GM12875 (cell line): Measurements from ENCODE around the gene DNAH17.

Experiments used
- H3K4me3 ChIP-seq: one replicate; pipeline ENCODE4 v1.5.1; 2011; ENCODE audit warnings: low read depth, low read length, control low read depth
- TF ChIP-seq, protein P1 (sequence below): IDR thresholded peaks from 2 replicates; pipeline ENCODE4 v1.5.1; 2011; ENCODE audit warnings: low read depth, mild to moderate bottlenecking, control low read depth, inconsistent platforms, low read length, moderate library complexity, borderline replicate concordance; ENCODE audit not compliant: insufficient read depth

Gene DNAH17

DNA sequence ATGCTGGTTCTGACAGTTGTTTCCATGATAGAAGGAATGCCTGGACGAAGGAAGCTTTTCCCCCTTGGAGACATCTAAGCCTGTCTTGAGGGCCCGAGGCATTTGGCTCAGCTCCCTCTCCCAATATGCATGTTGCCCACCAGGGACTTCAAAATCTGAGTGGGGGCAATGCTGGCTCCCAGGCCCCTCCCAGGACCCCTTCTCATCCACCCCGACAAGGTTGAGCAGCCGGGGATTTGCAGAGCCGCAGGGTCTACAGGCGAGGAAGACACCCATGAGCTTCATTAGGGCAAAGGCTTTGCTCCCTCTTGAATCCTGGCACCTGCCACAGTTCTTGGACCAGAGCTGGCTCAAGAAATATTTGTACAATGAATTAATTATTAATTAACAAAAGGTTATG lies 25.1 kb upstream of the DNAH17 start:
- H3K4me3 ChIP-seq: no peak overlapping the region
- TF ChIP-seq, protein P1, sequence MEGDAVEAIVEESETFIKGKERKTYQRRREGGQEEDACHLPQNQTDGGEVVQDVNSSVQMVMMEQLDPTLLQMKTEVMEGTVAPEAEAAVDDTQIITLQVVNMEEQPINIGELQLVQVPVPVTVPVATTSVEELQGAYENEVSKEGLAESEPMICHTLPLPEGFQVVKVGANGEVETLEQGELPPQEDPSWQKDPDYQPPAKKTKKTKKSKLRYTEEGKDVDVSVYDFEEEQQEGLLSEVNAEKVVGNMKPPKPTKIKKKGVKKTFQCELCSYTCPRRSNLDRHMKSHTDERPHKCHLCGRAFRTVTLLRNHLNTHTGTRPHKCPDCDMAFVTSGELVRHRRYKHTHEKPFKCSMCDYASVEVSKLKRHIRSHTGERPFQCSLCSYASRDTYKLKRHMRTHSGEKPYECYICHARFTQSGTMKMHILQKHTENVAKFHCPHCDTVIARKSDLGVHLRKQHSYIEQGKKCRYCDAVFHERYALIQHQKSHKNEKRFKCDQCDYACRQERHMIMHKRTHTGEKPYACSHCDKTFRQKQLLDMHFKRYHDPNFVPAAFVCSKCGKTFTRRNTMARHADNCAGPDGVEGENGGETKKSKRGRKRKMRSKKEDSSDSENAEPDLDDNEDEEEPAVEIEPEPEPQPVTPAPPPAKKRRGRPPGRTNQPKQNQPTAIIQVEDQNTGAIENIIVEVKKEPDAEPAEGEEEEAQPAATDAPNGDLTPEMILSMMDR: no peak

DNA sequence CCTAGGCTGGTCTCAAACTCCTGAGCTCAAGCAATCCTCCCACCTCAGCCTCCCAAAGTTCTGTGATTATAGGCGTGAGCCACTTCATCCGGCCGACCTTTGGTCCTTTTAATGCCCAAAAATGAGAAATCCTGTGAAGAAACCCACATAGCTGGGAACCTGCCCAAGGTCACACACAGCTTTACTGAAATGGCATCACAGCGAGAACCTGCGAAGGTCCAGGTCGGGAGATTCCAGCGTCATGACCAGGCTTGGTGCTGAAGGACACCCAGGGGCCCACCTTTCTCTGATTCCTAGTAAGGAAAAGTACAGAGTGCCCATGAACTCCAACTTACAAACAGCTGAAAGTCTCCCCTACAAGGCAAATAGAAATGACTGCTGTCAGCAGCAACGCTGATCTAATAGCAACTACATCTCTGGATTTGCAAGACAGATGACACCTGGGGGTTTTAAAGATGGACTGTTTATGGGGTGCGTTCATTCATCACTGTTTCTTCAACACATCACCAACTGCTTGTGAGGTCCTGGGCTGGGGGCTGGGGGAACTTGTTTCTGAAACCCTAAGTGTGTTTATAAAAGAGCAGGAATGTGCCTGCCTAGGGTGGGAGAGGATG lies 24.5 kb upstream of the DNAH17 start:
- no peak overlapping the region for H3K4me3 ChIP-seq
- TF ChIP-seq, protein P1: no peak

DNA sequence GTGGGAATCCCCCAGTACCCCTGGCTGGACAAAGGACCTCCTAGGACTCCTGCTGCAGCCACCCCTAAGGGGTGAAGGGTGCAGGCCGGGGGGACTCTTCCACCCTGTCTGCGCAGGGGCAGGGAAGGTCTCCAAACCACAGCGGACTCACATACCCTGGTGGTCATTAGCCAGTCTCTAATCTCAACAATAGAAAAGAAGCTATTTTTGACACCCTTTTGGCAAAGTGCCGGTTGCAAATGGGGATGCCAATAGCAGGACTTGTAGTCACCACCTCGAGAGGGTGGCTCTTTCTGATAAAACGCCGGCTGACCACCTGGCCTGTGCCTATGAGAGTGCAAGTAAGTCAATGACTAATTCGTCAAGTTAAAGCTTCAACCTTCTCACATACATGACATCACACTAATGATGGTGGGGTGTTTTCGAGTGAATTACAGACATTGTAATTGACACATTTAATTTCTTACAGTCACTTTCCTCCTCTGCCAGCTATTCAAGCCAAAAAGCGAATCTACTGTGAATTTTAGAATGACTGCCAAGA lies 23.1 kb upstream of the DNAH17 start:
- H3K4me3 ChIP-seq: no peak overlapping the region
- TF ChIP-seq, protein P1: no peak

DNA sequence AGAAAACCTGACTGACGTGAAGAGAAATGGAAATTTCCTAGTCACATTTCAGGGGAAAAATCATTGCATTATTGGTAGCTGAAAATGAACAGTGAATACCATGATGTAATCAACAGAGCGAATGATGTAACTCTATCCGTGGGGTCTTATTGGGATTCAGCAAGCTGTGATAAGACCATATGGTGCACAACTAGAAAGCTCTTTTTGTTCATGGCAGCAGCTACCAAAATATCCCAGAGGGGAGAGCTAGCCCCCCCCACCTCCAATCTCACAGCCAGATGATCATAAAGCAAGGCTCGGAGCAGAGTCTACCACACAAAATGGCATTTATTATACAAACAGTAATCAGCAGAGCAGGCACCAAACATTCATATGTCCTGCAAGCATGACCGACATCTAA lies 22.2 kb upstream of the DNAH17 start:
- H3K4me3 ChIP-seq: no peak overlapping the region
- TF ChIP-seq, protein P1: no peak

GRCh38 chr17:78598013-78598471 lies 20.8 kb upstream of the DNAH17 start:
- H3K4me3 ChIP-seq: no peak overlapping the region
- TF ChIP-seq, protein P1: no peak

GRCh38 chr17:78596871-78597764 lies 19.9 kb upstream of the DNAH17 start:
- no peak overlapping the region for H3K4me3 ChIP-seq
- TF ChIP-seq, protein P1: no peak
